GM18867 (cell line): ENCODE measurements around the gene RING1.

Experiments
- ATAC-seq: cut with Tn5 transposase; IDR thresholded peaks from one replicate; pipeline ENCODE4 v1.9.1; 2021; ENCODE audit warnings: mild to moderate bottlenecking, moderate library complexity; ENCODE audit not compliant: unreplicated experiment

The RING1 gene

GRCh38 chr6:33241968-33242367, 33.7 kb downstream of the RING1 start:
- ATAC-seq = no peak

- ATAC-seq = no peak
Measured at GRCh38 chr6:33243476-33243875, 35.2 kb downstream of the RING1 start.

GRCh38 chr6:33247977-33248642, 39.8 kb downstream of the RING1 start:
- ATAC-seq = peak; percentile 26

- peak; percentile 6 for ATAC-seq
Measured at GRCh38 chr6:33248643-33248931, 40.3 kb downstream of the RING1 start.

- peak; percentile 86 for ATAC-seq
Measured at GRCh38 chr6:33248932-33249731, 40.8 kb downstream of the RING1 start.

- ATAC-seq = no peak
Measured at GRCh38 chr6:33249732-33250630, 41.7 kb downstream of the RING1 start.

GRCh38 chr6:33250731-33251130, 42.4 kb downstream of the RING1 start:
- ATAC-seq = no peak

GRCh38 chr6:33251395-33252012, 43.2 kb downstream of the RING1 start:
- ATAC-seq = no peak

- ATAC-seq = no peak
Measured at GRCh38 chr6:33252759-33253158, 44.5 kb downstream of the RING1 start.

- ATAC-seq = no peak
Measured at GRCh38 chr6:33254591-33254990, 46.3 kb downstream of the RING1 start.

- ATAC-seq = no peak
Measured at GRCh38 chr6:33259032-33259431, 50.7 kb downstream of the RING1 start.
